Uterus (tissue), 4 donors: ENCODE measurements around the gene LRRC7. TPM values are rescaled to one million over a fixed set of nuclear protein-coding genes. Genes with fewer than 3 reads are reported as not detected.

ENCODE experiments used
- DNase-seq, 2 donors: peaks; one replicate each; pipeline ENCODE4 v3.0.0-alpha.2; 2019 to 2020
- H3K27ac ChIP-seq, 2 donors: fragments of 200-600 bp; sonication (generic); 1 replicate in 1 of 2; 2 replicates in 1 of 2; pipeline ENCODE4 v1.5.1; 2016 to 2018
- H3K27me3 ChIP-seq, 2 donors: fragments of 200-600 bp; sonication (generic); one replicate each; pipeline ENCODE4 v1.5.1; 2018 to 2019; ENCODE audit warnings: control low read depth in 1 of 2
- H3K36me3 ChIP-seq, 2 donors: fragments of 200-600 bp; sonication (generic); one replicate each; pipeline ENCODE4 v1.5.1; 2019; ENCODE audit warnings: control low read depth in 1 of 2
- H3K4me1 ChIP-seq, 2 donors: fragments of 200-600 bp; sonication (generic); one replicate each; pipeline ENCODE4 v1.5.1; 2018 to 2019; ENCODE audit warnings: control low read depth in 1 of 2
- H3K4me3 ChIP-seq, 2 donors: fragments of 200-600 bp; sonication (generic); 1 replicate in 1 of 2; 2 replicates in 1 of 2; pipeline ENCODE4 v1.5.1; 2018 to 2019; ENCODE audit warnings: mild to moderate bottlenecking in 1 of 2
- H3K9me3 ChIP-seq, 2 donors: fragments of 200-600 bp; sonication (generic); one replicate each; pipeline ENCODE4 v1.5.1; 2019; ENCODE audit warnings: control low read depth in 1 of 2
- POLR2A ChIP-seq, 2 donors: fragments of 450-650 bp; IDR thresholded peaks; one replicate each; pipeline ENCODE4 v1.6.1; 2016; ENCODE audit warnings: antibody characterized with exemption in 2 of 2, mild to moderate bottlenecking in 1 of 2, moderate library complexity in 1 of 2
- intact Hi-C: fragments of 100-400 bp; cut with DNase I; formaldehyde crosslinking; loops from one replicate; pipeline ENCODE4 v1.15.1; 2023; ENCODE audit warnings: low total_unique reads
- total RNA-seq, 4 donors: library from RNA; depleted of rRNA in 3 of 4; stranded (reverse); fragments of >200 nt in 3 of 4; gene quantifications; one replicate each; pipeline versions ENCODE4 v1.1.0 to v1.2.4, GENCODE V29; 2014 to 2023
- TF ChIP-seq, protein P1 (sequence below), 4 experiments: fragments of 200-600 bp in 2 of 4; fragments of 450-650 bp in 2 of 4; sonication (generic) in 2 of 4; IDR thresholded peaks; one replicate each; pipeline ENCODE4 v1.5.1; 2016 to 2019; ENCODE audit warnings: antibody characterized with exemption in 4 of 4, mild to moderate bottlenecking in 2 of 4, moderate library complexity in 1 of 4
- donor health status: DM: yes; HTN: yes; CAD: no.

Gene LRRC7
- total RNA-seq, 4 donors from 2014 or later: 1.5 to 12.0 TPM; not detected in 2

DNA sequence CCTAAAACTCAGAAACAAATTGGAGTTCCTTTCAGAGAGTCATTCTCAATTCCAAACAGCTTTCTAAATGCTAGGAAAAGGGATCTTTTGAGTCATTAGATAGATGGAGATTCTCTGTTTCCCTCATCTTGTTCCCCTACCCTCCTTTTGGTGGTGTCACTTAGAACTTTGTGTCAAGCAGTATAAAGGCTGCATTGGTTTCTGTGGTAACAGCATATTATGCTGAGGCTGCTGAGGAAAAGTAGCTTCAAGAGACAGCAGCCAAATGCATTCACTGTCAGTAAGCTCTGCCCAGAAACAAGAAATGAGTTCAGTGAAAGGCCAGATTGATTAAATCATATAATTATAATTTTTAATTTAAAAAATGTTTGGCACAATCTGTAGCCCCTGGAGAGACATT, 493.5 kb downstream of the LRRC7 start:
- Histone ChIP-seq H3K27me3 (no peaks in the 10 kb centered on the region), H3K9me3 (no peaks in the 10 kb centered on the region), H3K4me1 (no peaks in the 10 kb centered on the region), H3K4me3 (no peak overlapping the region), H3K27ac (no peak overlapping the region), H3K36me3 (no peaks in the 10 kb centered on the region)
- intact Hi-C loops: no loop called here
- no peak for DNase-seq
- no peak for TF ChIP-seq POLR2A (IDR thresholded peaks at IDR 0.05)
- TF ChIP-seq, protein P1, sequence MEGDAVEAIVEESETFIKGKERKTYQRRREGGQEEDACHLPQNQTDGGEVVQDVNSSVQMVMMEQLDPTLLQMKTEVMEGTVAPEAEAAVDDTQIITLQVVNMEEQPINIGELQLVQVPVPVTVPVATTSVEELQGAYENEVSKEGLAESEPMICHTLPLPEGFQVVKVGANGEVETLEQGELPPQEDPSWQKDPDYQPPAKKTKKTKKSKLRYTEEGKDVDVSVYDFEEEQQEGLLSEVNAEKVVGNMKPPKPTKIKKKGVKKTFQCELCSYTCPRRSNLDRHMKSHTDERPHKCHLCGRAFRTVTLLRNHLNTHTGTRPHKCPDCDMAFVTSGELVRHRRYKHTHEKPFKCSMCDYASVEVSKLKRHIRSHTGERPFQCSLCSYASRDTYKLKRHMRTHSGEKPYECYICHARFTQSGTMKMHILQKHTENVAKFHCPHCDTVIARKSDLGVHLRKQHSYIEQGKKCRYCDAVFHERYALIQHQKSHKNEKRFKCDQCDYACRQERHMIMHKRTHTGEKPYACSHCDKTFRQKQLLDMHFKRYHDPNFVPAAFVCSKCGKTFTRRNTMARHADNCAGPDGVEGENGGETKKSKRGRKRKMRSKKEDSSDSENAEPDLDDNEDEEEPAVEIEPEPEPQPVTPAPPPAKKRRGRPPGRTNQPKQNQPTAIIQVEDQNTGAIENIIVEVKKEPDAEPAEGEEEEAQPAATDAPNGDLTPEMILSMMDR (IDR thresholded peaks at IDR 0.05): no peak

DNA sequence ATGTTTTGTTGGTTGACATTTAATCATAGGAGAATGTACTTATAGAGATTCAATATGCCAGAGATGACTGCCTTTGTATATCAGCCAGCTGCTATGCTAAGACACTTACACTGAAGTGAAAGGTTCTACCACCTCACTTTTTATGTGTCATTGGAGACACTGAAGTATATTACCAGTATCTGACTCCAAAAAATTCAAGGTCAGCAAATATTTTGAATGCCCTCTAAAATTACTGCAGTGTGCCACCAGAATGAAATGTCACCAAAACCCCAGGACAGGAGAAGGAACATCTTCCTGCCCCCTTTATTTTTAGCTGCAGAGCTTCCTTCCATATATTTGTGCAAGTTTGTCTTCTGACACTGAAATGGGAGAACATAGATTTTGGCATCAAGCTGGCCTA, 496.1 kb downstream of the LRRC7 start:
- Histone ChIP-seq H3K27me3 (no peaks in the 10 kb centered on the region), H3K4me3 (no peak overlapping the region), H3K27ac (no peak overlapping the region), H3K36me3 (no peaks in the 10 kb centered on the region), H3K9me3 (no peaks in the 10 kb centered on the region), H3K4me1 (no peaks in the 10 kb centered on the region)
- intact Hi-C loops: no loop called here
- DNase-seq: no peak
- TF ChIP-seq POLR2A (IDR thresholded peaks at IDR 0.05): no peak
- TF ChIP-seq, protein P1 (IDR thresholded peaks at IDR 0.05): no peak

DNA sequence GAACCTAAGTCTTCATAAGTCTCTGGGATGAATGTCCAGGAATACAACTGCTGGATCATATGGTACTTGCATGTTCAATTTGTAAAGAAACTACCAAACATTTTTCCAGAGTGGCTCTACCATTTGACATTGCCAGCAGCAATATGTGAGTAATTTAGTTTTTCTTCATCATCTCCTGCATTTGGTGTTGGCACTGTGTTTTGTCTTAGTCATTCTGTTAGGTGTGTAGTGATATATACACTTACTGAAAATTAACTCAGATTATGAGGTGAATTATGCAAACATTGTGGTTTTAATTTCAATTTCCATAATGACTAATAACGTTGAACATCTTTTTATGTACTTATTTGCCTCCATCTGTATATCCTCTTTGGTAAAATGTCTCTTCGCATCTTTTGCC, 499.0 kb downstream of the LRRC7 start:
- TF ChIP-seq POLR2A (IDR thresholded peaks at IDR 0.05): no peak
- TF ChIP-seq, protein P1 (IDR thresholded peaks at IDR 0.05): no peak
- Histone ChIP-seq H3K27me3 (no peaks in the 10 kb centered on the region), H3K4me3 (no peak overlapping the region)

DNA sequence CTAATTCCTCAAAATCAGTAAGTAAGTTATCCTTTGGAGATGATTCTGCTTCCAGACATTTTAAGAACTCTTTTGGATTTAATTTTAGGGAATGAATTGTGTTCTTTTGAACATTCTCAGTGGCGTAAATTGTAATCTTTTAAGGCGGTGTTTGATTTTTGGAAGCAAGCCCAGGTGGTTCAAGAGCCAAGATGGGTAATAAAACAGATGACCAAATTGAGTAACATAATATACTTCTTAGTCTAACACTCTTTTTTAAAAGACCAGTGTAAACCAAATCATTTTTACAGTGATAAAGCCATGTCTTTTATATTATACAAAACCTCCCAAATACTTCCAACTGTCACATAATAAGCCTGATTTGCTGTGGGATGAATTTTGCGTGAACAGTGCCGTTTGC, 503.9 kb downstream of the LRRC7 start:
- intact Hi-C loops: no loop called here
- TF ChIP-seq POLR2A (IDR thresholded peaks at IDR 0.05): no peak
- TF ChIP-seq, protein P1 (IDR thresholded peaks at IDR 0.05): no peak
- peak; percentile 32 to 34 for DNase-seq
- Histone ChIP-seq H3K4me3 (no peak overlapping the region), H3K9me3 (no peaks in the 10 kb centered on the region), H3K36me3 (no peaks in the 10 kb centered on the region), H3K27ac (peak overlapping the region in 1 of 2 donors; percentile 20), H3K27me3 (no peaks in the 10 kb centered on the region), H3K4me1 (no peaks in the 10 kb centered on the region)

More for the DNA sequence above, 499.0 kb downstream of the LRRC7 start:
- intact Hi-C loops: no loop called here
- H3K27ac ChIP-seq: no peak overlapping the region
- DNase-seq: no peak
- no peaks in the 10 kb centered on the region for H3K9me3 ChIP-seq
- no peaks in the 10 kb centered on the region for H3K36me3 ChIP-seq
- H3K4me1 ChIP-seq: no peaks in the 10 kb centered on the region

DNA sequence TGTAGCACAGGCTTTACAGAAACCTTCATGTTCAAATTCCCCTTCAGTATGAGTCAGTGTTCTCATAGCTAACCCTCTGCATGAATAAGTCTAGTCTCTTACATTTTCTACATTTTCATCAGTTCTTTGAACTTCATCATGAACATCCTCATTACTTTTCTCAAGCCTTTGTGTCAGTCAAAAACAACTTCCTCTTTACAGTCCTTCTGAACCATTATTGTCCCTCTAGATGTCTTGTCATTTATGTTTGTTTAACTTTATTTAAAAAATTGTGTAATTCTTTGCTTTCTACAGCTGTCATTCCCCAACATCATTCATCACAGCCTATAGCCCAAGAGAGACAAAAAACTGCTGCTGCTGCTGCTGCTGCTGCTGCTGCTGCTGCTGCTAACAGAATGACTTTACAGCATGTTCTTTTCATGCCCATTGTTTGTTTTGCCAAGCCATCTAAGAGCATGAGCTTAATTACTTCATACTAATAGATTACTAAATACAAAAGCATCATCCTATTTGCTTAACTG, 504.6 kb downstream of the LRRC7 start:
- H3K27me3 ChIP-seq: no peaks in the 10 kb centered on the region
- H3K4me3 ChIP-seq: no peak overlapping the region
- no peaks in the 10 kb centered on the region for H3K9me3 ChIP-seq
- peak overlapping the region in 1 of 2 donors; percentile 20 for H3K27ac ChIP-seq
- intact Hi-C loops: no loop called here
- DNase-seq: no peak
- H3K36me3 ChIP-seq: no peaks in the 10 kb centered on the region
- no peak for TF ChIP-seq POLR2A (IDR thresholded peaks at IDR 0.05)
- TF ChIP-seq, protein P1 (IDR thresholded peaks at IDR 0.05): no peak
- no peaks in the 10 kb centered on the region for H3K4me1 ChIP-seq
